ENCODE results near the gene MINDY1. TPM values are rescaled to one million over a fixed set of nuclear protein-coding genes. Genes with fewer than 3 reads are reported as not detected.

Gene MINDY1
- total RNA-seq, 1 donor from 2014 or later = 28.5 TPM

DNA sequence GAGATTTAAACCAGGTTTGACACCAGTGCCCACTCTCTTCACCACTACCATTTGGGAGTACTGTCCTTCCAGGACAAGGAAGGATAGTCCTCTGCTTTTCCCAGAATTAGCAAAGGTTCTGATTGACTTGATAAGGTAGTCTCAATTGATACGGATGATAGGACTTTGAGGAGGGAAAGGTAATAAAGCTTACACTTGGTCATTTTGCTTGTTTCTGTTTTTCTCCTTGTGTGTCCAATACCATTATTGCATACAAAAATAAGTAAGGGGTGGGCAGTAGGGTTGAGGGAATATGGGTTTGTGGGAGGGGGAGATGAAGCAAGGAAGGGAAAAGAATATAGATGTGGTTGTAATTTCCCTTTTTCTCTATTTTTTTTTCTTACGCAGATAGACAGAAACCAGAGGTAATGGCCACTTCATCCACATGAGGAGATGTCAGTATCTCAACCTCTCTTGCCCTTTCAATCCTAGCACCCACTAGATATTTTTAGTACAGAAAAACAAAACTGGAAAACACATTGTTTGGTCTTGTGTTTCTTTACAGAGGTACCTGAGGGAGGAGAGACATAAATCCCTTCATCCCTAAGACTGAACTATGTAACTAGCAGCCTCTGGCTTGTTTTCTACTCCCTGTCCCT is 43.5 kb upstream of the MINDY1 start:
- H3K36me3 Mint-ChIP-seq = peaks cover 13% of the 10 kb centered on the region
- TF ChIP-seq, protein P1, sequence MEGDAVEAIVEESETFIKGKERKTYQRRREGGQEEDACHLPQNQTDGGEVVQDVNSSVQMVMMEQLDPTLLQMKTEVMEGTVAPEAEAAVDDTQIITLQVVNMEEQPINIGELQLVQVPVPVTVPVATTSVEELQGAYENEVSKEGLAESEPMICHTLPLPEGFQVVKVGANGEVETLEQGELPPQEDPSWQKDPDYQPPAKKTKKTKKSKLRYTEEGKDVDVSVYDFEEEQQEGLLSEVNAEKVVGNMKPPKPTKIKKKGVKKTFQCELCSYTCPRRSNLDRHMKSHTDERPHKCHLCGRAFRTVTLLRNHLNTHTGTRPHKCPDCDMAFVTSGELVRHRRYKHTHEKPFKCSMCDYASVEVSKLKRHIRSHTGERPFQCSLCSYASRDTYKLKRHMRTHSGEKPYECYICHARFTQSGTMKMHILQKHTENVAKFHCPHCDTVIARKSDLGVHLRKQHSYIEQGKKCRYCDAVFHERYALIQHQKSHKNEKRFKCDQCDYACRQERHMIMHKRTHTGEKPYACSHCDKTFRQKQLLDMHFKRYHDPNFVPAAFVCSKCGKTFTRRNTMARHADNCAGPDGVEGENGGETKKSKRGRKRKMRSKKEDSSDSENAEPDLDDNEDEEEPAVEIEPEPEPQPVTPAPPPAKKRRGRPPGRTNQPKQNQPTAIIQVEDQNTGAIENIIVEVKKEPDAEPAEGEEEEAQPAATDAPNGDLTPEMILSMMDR (conservative IDR thresholded peaks at IDR 0.05) = no peak

GRCh38 chr1:151049458-151049857 is 42.8 kb upstream of the MINDY1 start:
- TF ChIP-seq, protein P1 (conservative IDR thresholded peaks at IDR 0.05) = no peak
- DNase-seq (ENCODE audit: extremely low spot score, unreplicated experiment) = no peak
- H3K27me3 Mint-ChIP-seq = no peaks in the 10 kb centered on the region
- peak overlapping the region; percentile 64 for H3K4me3 Mint-ChIP-seq
- peak overlapping the region; percentile 31 for H3K27ac Mint-ChIP-seq
- no peaks in the 10 kb centered on the region for H3K9me3 Mint-ChIP-seq
- H3K36me3 Mint-ChIP-seq = peaks cover 8% of the 10 kb centered on the region
- peaks cover 5% of the 10 kb centered on the region for H3K4me1 Mint-ChIP-seq (ENCODE audit: unreplicated experiment)

More for the DNA sequence above, 43.5 kb upstream of the MINDY1 start:
- no peaks in the 10 kb centered on the region for H3K9me3 Mint-ChIP-seq
- peak overlapping the region; percentile 64 for H3K4me3 Mint-ChIP-seq
- H3K4me1 Mint-ChIP-seq (ENCODE audit: unreplicated experiment) = peaks cover 9% of the 10 kb centered on the region
- no peak for DNase-seq (ENCODE audit: extremely low spot score, unreplicated experiment)
- no peaks in the 10 kb centered on the region for H3K27me3 Mint-ChIP-seq
- peak overlapping the region; percentile 71 for H3K27ac Mint-ChIP-seq

DNA sequence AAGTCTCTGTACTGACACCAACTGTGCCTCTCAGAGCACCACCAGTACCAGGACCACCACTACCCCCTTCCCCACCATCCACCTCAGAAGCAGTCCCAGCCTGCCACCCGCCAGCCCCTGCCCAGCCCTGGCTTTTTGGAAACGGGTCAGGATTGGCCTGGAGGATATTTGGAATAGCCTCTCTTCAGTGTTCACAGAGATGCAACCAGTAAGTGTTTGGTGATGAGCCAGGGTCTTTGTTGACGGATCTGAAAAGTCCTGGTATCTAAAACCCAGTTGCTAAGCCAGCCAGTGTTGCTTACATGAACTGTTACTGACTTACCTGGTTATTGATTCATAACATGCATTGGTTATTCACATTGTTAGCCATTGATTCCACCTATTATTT is 41.9 kb upstream of the MINDY1 start:
- Mint-ChIP-seq H3K9me3 (no peaks in the 10 kb centered on the region), H3K4me1 (ENCODE audit: unreplicated experiment) (peaks cover 5% of the 10 kb centered on the region), H3K36me3 (peaks cover 5% of the 10 kb centered on the region), H3K27ac (peak overlapping the region; percentile 95), H3K27me3 (no peaks in the 10 kb centered on the region), H3K4me3 (peak overlapping the region; percentile 99)
- TF ChIP-seq, protein P1 (conservative IDR thresholded peaks at IDR 0.05) = peak; percentile 10
- DNase-seq (ENCODE audit: extremely low spot score, unreplicated experiment) = no peak

GRCh38 chr1:151047925-151048644 is 41.4 kb upstream of the MINDY1 start:
- peak overlapping the region; percentile 99 for H3K4me3 Mint-ChIP-seq
- H3K36me3 Mint-ChIP-seq = peaks cover 5% of the 10 kb centered on the region
- H3K4me1 Mint-ChIP-seq (ENCODE audit: unreplicated experiment) = peaks cover 5% of the 10 kb centered on the region
- H3K9me3 Mint-ChIP-seq = no peaks in the 10 kb centered on the region
- DNase-seq (ENCODE audit: extremely low spot score, unreplicated experiment) = peak; percentile 77
- H3K27me3 Mint-ChIP-seq = no peaks in the 10 kb centered on the region
- peak overlapping the region; percentile 95 for H3K27ac Mint-ChIP-seq
- TF ChIP-seq, protein P1 (conservative IDR thresholded peaks at IDR 0.05) = peak; percentile 75

GRCh38 chr1:151047591-151047924 is 40.9 kb upstream of the MINDY1 start, which contains the start of gene C1orf56:
Gene C1orf56, plus strand, starts transcription at chr1:151047751. Its CDS starts 97 bp downstream, at chr1:151047848.
- Mint-ChIP-seq H3K36me3 (peaks cover 10% of the 10 kb centered on the region), H3K27me3 (no peaks in the 10 kb centered on the region), H3K4me1 (ENCODE audit: unreplicated experiment) (peaks cover 5% of the 10 kb centered on the region), H3K27ac (peak within 1 kb of the TSS; percentile 95), H3K4me3 (peak within 1 kb of the TSS; percentile 99), H3K9me3 (no peaks in the 10 kb centered on the region)
- peak; percentile 83 for DNase-seq (ENCODE audit: extremely low spot score, unreplicated experiment)
- TF ChIP-seq, protein P1 (conservative IDR thresholded peaks at IDR 0.05) = no peak
